ENCODE results near the gene SEC31B. TPM values are rescaled to one million over a fixed set of nuclear protein-coding genes. Genes with fewer than 3 reads are reported as not detected.
A peak's percentile ranks its signal among the peaks of the same experiment; 100 is the strongest.

SEC31B gene
- total RNA-seq, 4 donors from 2014 or later: 5.0 to 9.4 (median 8.3) TPM

DNA sequence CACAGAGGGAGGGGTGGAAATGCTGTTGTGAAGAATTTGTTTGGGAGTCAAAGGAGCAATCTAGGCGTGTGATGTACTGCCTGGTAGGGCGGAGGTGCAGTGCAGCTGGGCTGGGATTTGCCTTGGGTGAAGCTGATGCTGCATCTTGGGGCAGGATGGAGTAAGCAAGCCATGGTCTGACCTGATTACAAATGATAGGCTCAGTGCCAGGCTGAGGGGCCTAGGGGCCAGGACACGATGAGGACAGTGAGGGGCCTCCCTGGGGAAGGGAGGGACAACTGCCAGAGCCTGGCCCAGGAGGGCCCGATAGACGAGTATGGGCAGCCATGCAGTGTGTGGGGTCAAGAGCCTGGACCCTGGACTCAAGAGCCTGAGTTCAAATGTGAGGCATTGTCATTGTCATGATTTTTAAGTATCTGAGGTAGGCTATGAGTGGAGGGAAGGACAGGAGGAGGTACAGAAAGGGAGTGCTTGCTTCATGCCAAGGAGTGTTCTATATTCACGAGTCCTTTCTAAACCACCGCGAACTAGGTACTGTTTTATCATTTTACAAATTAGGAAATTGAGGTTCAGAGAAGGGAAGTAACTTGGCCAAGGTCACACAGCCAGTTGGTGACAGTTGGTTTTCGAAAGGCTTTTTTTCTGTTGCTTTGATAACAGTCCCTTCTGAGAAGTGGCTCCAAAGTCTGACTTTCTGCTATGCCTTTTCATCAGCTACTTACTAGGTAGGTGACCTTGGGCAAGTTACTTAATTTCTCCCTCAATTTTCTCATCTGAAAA lies 45.7 kb upstream of the SEC31B start:
- no peak for DNase-seq (ENCODE audit: low spot score)
- no peak for ATAC-seq (ENCODE audit: low FRiP score)
- TF ChIP-seq, protein P1, sequence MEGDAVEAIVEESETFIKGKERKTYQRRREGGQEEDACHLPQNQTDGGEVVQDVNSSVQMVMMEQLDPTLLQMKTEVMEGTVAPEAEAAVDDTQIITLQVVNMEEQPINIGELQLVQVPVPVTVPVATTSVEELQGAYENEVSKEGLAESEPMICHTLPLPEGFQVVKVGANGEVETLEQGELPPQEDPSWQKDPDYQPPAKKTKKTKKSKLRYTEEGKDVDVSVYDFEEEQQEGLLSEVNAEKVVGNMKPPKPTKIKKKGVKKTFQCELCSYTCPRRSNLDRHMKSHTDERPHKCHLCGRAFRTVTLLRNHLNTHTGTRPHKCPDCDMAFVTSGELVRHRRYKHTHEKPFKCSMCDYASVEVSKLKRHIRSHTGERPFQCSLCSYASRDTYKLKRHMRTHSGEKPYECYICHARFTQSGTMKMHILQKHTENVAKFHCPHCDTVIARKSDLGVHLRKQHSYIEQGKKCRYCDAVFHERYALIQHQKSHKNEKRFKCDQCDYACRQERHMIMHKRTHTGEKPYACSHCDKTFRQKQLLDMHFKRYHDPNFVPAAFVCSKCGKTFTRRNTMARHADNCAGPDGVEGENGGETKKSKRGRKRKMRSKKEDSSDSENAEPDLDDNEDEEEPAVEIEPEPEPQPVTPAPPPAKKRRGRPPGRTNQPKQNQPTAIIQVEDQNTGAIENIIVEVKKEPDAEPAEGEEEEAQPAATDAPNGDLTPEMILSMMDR (IDR thresholded peaks at IDR 0.05): no peak

DNA sequence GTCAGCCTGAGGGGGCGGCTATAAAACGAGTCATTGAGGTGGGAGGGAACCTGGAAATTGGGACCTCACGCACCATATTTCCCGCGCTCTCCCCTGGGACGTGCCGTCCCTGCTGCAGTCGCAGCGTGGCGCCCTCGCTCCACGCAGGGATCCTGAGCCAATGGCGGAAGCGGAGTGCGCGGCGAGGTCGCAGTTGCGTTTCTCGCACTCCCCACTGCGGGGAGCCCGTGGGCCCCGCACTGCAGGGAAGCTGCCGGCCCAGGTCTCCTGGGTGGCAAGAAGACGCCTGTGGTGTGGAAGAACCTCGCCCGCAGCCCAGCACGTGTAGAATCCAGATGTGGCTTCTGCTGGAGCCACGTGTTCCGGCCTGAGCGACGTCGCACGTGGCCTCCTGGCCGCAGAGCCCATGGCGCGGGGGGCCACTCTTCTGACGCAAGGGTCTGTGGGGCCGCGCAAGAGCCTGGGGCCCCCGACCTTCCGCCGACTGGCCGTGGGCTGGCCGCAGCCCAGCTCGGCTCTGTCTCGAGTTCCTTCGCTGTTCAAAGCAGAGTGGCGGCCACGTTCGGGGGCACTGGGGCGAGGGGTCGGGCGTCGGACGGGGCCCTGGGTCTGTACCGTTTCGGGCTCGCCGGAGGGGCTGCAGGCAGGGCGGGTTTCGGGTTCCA lies 42.5 kb upstream of the SEC31B start:
- TF ChIP-seq, protein P1 (IDR thresholded peaks at IDR 0.05): peak in 1 of 3 donors; percentile 31
- DNase-seq (ENCODE audit: low spot score) (no peak), ATAC-seq (ENCODE audit: low FRiP score) (no peak)

DNA sequence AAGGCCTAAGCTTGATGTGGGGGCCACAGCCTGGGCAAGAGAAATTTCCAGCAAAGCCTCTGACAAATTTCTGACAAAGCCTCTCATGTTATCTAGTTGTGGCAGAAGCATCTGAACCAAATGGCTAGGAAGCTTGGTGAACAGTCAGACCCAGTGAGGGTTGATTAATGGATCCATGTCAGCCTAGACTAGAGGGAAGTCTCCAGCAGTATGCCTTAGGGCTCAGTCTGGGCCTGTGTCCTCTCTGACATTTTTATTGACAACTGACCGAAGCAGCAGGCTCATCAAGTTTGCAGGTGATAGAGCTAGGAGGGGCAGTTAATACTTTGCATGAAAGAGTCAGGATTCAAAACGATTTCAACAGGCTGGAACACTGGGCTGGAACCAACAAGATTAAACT lies 41.3 kb upstream of the SEC31B start:
- no peak for DNase-seq (ENCODE audit: low spot score)
- no peak for ATAC-seq (ENCODE audit: low FRiP score)
- TF ChIP-seq, protein P1 (IDR thresholded peaks at IDR 0.05): no peak

DNA sequence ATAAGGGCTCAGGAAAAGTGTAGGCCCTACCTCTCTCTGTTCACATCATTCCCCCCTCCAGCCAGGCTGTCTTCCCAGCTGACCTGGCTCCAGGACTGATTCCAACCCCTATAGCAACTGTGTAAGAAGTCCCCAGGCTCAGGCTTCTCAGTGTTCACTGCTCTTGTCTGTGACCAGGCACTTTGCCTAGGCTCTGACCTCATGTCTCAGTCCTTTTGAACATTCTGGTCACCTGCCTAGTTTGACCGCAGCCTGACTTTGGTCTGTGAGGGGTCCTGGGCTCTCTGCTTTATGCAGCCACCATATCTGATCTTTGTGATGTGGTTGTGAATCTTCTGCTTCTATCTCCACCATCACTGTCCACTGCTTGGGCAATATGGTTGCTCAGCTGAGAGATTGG lies 40.6 kb upstream of the SEC31B start:
- DNase-seq (ENCODE audit: low spot score) (no peak), ATAC-seq (ENCODE audit: low FRiP score) (no peak)
- TF ChIP-seq, protein P1 (IDR thresholded peaks at IDR 0.05): no peak

DNA sequence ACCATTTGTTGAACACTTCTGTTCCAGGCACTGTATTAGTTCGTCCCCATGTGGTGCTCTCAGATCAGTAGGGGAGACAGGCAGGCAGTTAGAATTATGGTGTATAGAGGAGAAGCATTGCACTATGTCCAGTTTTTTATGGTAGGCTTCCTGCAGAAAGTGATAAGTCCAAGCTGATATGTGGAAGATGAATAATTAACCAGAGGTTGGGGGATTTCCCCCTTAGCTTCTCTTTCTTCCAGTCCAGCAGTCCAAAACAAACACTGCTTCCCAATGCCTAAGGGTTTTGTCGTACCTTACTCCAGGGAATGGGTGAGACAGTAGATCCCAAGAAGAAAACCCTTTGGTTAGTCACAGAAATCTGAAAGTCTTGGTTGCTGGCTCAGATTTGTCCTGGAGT lies 35.2 kb upstream of the SEC31B start:
- DNase-seq (ENCODE audit: low spot score): no peak
- TF ChIP-seq, protein P1 (IDR thresholded peaks at IDR 0.05): no peak
- no peak for ATAC-seq (ENCODE audit: low FRiP score)

DNA sequence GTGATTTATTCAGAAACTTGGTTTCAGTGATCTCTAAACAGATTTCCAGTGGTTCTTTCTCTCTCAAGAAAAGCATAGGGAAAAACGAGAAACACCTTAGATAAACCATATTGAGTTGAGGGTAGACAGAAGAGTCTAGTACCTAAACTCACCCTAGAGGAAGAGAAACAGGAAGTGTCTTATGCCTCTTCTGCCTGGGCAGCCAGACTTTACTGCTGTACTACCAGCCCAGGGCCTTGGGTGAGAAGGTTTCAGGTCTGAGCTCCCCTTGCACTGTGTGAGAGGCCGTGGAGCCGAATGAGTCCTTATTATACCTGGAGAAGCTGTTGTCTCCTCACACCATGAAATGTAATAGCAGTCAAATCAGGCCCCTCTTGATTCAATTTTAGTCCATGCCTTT lies 34.3 kb upstream of the SEC31B start:
- TF ChIP-seq, protein P1 (IDR thresholded peaks at IDR 0.05): no peak
- DNase-seq (ENCODE audit: low spot score) (no peak), ATAC-seq (ENCODE audit: low FRiP score) (no peak)

DNA sequence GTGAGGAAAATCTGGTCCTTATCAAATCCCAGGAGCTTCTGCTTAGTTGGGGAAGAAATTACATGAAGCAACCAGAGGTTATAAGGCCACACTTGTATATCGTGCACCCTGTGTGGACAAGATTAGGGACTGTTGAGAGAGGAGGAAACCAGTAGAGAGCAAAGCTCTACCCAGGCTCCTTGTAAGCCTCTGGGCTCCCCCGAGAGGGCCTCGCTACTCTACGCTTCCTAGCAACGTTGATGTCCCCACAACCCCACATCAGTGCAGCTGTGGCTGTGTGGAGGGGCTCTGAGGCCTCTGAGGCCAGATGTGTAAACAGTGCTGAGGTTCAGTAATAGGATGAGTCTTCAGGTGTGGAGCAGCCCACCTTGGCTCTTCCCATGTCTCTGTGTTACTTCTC lies 32.1 kb upstream of the SEC31B start:
- no peak for DNase-seq (ENCODE audit: low spot score)
- TF ChIP-seq, protein P1 (IDR thresholded peaks at IDR 0.05): no peak
- no peak for ATAC-seq (ENCODE audit: low FRiP score)
